Measurements from ENCODE around the gene TELO2.

Gene TELO2

DNA sequence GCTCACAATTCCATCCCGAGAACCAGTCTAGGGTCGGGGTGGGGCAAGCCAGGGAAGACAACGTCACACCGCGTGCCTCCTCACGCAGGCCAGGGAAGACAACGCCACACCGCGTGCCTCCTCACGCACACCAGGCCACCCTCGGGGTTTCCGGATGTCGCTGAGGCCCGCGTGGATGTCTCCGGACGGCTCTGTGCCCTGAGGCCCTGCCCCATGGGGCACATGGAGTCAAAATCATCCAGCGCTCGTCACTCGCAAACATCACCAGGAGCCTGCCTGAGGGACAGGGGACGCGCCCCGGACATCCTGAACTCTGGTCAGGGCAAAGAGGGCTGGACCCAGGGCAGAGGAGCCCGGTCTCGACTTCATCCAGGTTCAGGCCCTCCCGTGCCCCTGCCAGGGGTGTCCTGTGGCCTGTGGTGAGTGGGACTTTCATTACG, 44.0 kb downstream of the TELO2 start:
- DNase-seq (ENCODE audit: low read depth): no peak

DNA sequence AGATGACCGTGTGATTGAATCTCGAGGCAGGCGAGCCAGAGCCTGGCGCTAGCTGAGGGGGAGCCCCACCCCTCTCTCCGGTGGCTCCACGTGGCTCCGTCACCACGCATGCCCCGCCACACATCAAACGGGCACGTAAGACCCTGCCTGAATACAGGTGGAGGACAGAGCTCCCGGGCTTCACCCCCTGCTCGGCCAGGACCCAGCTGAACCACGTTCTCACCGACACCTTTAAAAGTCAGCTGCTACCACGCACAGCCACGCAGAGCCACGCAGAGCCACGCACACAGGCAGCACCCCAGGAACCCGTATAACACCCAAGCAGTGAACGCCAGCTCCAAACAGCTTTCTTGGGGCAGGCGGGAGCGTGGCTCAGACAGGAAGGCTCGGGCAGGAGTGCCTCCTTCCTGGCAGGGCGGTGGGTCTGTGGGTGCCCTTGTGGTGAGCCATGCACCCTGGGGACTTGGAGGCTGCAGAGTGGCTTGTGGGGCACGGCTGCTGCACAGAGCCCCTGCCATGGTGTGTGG, 44.7 kb downstream of the TELO2 start:
- DNase-seq (ENCODE audit: low read depth): no peak

DNA sequence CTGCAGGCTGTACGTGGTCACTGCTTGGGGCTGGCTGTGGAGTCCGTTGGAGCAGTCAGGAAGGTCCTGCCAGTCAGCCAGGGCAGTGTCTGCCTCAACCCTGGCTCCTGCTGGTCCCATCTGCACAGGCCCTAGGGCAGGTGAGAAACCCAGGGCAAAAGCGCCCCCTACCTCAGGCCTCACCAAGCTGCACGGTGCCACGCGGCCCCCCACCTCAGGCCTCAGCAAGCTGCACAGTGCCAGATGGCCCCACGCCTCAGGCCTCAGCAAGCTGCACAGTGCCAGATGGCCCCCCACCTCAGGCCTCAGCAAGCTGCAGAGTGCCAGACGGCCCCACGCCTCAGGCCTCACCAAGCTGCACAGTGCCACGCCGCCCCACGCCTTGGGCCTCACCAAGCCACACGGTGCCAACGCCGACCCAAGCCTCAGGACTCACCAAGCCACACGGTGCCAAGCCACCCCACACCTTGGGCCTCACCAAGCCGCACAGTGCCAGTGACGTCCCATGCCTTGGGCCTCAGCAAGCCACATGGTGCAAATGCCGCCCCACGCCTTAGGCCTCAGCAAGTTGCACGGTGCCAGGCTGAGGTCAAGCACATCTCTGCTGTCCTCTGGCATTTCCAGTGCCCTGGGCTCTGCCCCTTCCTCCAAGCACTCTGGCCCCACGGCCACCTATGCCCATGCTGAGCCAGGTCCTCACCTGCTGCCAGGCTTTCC, 45.8 kb downstream of the TELO2 start:
- no peak for DNase-seq (ENCODE audit: low read depth)

DNA sequence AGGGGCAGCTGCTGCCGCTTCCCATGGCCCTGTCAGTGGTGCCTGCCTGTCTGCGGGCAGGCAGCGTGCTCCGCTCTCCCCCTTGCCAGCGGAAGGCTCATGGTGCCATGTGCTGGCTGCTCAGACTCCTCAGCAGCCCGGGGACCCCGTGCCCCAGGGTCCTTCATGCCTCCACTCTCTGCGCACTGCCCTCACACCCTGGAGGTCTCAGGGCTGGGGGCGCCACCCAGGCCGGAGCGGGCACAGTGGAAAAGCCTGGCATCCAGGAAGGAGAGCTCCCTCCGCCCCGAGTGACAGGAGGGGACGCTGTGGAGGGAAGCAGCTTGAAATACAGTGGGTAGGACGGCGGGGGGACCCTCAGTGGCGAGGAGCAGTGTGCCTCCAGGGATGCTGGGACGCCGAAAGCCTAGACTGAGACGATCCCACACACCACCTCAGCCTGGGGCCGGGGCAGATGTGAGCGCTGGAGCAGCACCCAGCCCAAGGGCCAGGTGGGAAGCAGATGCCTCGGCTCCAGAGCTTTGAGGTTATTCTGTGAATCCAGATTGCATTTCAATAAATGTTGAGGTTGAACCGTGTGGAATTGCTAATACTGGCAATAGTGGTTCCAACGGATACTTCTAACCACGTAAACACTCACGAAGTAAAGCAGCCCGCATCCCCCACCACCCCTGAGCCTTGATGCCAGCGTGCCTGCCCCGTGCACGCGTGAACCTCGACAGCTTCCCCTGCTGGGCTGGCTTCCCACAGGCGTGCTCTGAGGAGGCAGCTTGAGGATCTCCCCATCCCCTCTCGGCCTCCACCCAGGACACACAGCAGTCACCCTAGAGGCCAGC, 46.8 kb downstream of the TELO2 start:
- DNase-seq (ENCODE audit: low read depth): no peak

DNA sequence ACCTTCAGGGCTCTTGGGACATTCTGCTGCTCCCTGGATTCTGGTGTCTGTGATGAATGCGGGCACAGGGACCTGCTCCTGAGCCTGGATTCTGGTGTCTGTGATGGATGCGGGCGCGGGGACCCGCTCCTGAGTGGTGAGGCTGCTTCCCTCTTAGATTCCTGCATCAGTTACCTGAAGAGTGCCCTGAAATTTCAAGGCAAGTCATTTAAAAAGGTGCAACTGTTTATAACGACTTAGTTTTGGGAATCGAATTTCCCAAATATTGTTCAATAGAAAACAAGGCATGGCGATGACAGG, 47.3 kb downstream of the TELO2 start:
- DNase-seq (ENCODE audit: low read depth): no peak

DNA sequence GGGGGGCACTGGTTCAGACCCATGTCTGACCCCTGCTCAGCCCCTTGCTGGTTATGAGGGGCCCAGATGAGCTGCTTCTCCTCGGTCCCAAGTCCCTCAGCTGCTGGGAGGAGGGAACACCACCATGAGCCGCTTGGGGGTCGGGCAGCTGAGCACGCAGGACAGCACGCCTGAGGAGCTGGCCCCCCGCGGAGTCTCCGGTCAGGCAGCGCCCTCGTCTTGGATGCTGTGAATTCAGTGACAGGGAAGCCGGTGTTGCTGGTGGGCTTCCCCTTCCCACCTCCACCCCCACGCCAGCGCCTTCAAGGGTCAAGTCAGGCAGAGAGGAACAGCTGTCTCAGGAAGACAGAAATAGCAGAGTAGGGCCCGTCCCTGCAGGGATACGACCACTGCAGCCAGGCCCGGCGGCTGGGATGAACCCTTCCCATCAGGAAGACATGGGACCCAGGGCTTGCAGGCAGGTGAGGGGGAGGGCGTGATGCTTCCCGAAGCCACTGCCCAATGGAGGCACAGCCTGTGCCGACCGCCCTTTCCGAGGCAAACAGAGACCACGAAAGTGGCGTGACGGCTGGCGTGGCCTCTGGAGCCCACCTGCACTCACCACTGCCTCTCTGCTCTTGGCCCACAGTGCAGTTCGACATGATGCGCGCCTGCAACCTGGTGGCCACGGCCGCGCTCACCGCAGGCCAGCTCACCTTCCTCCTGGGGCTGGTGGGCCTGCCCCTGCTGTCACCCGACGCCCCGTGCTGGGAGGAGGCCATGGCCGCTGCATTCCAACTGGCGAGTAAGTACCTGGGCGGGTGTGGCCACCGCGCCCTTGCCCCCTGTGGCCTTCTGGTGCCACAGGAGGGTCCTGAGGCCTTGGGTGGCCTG, 48.4 kb downstream of the TELO2 start:
- DNase-seq (ENCODE audit: low read depth): no peak

DNA sequence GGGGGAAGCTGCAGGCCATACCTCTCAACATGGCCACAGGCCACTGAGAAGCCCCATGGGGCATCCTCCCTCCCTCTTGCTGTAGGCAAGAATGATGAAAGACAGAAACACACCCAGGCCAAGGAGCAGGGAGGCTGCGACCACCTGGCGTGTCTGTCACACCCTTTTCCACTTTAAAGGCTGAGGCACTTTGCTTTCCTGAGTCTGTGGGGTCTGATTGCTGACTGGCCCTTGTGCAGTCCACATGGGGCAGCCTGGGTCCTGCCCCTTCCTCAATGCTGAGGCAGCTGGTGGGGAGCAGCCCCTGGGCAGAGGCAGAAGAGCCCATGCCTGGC, 49.0 kb downstream of the TELO2 start:
- DNase-seq (ENCODE audit: low read depth): no peak

DNA sequence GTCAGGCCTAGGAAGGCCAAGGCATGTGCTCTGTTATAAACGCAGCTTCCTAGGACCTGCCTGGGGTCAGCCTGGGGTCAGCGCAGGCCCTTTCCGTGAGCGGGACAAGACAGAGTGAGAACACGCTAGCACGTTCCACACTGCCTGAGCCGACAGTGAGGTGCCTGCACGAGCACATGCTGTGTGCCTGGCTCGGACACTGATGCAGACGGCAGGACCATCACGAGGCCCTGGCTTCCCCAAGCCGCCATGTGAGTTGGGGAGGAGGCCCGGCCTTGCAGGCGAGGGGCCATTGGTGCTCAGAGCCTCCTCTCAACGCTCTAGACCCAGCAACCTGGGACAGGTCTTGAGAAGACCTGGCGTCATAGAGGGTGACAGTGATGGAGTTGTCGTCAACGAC, 49.4 kb downstream of the TELO2 start:
- DNase-seq (ENCODE audit: low read depth): no peak

DNA sequence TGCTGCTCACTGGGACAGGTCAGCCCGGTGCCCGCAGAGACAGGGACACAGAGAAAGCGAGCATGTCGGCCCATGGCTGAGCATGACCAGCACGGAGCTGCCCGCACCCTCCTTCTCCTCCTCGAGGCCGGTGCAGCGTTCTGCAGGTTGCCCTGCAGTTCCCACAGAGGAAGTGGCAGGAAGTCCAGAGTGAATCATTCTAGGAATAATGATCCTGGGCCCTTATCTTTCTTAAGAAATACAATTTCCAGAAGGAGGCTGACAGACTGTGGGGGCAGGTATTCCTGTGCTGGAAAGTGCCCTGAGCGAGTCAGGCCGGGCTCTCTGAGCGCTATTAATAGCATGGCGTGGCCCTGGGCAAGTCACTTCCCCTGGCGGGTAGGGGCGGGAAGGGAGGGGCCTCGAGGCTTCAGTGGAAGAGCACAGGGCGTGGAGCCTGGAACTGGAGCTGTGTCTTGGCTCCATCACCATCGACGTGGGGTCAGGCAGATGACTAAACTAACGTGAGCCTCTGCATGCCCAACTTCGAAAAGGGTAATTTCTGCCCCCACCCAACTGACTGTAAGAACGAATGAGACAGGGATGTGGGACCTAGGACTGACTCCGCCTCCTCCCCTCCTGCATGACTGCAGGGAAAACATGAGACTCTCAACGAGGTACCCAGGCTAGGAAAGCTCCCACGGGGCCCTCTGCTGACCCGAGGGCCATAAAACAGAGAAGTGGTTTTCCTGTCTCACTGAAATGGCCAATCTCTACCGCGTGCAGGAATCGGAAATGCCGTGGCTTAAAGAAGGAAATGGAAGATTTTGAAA, 50.1 kb downstream of the TELO2 start:
- DNase-seq (ENCODE audit: low read depth): peak; percentile 61

DNA sequence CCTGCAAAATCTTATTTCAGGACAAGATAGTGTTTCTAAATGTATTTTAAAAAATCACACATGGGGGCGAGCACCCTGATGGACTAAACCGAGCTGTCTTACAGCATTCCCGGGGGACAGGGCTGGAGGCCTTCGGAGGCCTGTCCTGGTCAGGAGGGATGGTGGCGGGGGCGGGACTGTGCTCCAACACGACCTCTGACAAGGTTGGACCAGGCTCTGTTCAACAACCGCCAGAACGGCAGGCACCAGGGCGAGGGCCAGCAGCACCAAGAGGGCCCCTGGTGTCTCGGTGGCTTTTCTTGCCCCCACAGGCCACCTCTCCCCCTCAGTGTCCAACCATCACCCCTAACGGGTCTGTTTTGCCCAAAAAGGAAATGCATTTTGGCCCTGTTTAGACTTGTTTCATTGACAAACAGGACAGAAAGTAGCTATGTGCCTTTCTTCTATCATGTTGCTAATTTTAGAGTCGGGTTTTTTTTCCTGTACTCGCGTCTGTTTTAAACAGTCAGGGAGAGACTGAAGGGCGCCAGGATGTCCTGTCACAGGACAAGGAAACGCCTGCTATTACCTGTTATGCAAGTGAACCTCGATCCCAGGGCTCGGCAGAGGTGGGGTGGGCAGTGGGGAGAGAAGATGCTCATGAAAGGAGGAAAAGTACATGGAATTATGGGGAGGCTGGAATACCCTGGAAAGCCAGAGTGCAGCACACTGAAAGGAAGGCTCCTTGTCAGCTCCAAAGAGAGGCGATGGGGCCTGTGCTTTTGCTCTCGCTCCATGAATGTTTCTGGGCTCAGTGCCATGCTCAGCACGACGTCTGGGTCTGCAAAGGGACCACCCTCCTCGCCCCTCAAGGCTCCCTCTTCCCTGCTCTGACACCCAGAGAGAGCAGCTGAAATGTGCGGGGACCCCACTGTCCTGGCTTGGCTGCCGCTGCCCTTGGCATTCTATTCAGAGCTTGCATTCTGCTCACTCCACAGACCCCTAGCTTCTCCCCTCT, 52.2 kb downstream of the TELO2 start:
- DNase-seq (ENCODE audit: low read depth): no peak

DNA sequence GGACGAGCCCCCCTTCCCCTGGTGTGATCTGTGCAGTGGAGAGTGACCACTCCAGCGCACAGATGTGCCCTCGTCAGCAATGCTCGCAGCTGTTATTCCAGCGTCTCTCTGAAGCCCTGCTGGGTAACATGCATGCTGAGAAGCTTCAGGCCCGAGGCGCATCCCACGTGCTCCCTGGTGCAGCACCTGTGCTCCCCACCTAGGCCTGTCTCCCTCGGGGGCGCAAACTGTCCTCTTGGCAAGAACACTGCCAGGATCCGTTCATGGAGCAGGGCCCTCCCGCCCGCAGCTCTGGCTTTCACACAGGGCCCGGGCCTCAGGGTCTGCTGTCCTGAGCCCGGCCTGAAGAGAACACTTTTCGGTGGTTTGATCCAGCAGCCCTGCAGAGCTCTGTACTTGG, 53.3 kb downstream of the TELO2 start:
- no peak for DNase-seq (ENCODE audit: low read depth)

DNA sequence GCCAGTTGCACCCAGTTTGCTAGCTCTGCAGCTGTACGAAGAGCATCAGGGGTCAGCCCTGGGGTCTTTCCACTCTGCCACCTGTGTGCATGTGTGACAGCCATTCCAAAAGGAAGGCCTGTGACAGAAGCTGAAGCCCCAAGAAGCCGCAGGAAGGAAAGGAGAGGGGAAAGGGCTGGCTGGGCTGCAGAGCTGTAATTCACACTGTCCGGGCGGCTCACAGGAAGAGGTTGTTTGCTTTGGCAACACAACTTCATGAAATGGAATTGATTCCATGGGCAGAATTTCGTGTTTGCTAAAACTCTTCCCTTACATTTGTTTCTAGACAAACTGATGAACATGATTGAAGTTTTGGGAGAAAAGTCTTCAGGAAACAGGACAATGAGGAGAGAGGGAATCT, 55.1 kb downstream of the TELO2 start:
- no peak for DNase-seq (ENCODE audit: low read depth)

DNA sequence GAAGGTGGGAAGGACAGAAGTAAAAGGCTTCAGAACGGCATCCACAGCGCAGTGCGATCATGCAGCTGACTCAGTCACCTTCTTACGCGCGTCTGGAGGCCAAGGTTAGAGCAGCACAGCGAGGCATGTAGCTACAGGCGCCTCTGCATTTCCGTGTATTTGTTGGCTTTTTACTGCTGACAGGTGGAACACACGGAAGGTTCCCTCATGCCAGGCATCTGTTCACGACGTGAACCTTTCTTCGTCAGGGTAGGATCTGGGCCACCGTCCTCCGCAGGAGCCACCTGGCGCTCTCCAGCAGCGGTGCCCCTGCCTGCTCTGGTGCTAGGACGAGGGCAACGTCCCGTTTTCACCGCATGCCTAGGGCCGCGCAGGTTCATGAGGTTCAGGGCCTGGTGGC, 55.6 kb downstream of the TELO2 start:
- no peak for DNase-seq (ENCODE audit: low read depth)

DNA sequence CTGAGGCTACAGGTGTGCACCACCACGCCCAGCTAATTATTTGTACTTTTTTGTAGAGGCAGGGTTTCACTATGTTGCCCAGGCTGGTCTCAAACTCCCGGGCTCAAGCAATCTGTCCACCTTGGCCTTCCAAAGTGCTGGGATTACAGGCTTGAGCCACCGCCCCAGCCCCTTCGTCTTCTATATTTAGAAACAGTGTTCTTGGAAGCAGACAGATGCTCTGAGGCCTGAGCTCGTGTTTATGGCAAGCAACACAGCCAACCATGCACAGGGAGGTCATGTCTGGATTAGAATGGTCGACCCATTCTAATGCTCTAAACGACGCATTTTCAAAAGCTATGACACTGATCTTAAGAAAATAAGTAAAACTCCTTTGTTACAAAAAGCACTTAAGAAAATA, 56.9 kb downstream of the TELO2 start:
- DNase-seq (ENCODE audit: low read depth): no peak

DNA sequence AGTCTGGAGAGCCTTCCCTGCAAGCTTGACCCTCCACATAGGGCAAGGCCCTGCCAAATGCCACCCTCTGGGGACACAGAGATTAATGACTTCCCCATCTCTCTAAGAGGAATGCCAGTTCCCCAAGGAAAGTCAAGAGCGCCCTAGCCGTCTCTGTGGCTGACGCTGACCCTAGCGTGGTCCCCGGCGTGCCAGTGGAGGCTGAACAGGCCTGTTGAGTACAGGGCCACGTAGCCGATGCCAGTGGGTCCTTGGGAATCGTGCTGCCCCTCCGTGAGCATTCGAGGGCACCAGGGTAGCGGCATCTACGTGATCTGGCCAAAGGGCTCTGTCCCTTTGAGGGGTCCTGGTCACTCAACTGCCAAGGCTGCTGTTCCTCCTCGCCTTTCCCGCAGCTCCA, 57.5 kb downstream of the TELO2 start:
- no peak for DNase-seq (ENCODE audit: low read depth)

DNA sequence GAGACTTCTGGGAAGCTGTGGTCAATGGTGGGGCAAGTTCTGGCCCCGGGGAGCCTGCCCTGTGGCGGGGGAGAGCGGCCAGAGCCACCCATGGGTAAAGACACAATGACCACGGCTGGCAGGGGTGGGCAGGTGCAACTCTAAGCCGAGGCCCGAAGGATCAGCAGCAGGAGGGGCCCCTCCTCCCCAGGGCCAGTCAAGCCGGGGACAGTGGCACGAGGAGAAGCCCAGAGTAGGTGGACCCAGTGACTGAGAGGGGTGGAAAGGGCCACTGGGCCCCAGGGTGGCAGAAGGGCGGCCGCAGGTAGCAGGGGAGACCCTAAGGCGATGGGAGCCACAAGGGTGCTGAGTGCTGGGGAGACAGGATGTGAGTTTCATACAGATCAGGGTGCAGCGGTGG, 58.0 kb downstream of the TELO2 start:
- no peak for DNase-seq (ENCODE audit: low read depth)

DNA sequence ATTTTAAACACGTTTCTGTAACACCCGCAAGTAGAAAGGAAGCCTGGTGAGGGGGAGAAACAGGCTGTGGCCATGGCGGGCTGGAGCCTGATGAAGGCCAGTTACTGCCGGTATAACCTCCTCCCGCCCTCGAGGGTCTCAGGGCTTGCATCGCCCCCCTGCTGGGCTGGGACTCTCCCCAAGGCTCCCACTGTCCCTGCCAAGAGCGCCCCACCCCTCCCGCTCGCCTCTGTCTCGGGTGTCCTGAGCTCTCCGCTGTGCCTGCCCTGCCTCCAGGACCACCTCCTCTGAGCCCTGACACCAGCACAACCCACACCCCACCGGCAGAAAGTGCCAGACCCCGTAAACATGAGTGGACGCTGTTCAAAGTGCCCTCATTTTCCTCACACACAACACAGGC, 59.0 kb downstream of the TELO2 start:
- DNase-seq (ENCODE audit: low read depth): no peak

DNA sequence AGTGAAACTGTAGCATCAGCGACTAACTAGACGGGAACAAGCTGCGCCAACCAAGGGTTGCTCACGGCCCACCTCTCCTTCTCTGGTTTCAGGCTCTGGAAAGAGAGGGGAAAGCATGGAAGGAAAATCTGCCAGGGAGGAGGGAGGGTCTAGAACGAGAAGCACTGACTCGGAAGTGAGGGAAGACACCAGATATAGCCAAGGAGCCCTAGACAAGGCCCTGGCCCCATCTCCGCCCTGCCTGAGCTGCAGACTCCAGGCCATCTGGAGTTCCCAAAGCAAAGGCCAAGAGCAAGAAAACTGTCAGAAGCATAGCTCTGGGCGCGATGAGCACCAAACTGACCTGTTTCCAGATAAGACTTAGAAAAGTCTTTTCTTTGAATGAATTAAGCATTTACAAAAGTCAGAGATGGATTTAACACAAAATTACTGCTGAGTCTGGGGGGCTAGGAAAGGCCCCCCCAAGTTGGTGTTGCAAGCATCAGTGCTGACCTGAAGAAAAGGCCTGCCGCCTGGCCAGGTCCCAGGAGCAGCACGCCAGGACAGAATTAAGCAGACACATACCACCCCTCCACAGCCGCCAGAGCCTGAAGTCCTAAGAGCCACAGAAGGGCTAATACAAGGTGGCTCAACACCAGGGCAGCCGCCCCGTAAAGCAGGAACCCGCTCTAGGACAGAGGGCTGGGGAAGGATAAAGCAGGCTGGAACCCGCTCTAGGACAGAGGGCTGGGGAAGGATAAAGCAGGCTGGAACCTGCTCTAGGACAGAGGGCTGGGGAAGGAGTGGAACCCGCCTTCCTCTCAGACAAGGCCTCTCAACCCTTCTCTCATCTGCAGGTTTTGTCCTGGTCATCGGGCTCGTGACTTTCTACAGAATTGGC, 61.0 kb downstream of the TELO2 start:
- DNase-seq (ENCODE audit: low read depth): no peak

DNA sequence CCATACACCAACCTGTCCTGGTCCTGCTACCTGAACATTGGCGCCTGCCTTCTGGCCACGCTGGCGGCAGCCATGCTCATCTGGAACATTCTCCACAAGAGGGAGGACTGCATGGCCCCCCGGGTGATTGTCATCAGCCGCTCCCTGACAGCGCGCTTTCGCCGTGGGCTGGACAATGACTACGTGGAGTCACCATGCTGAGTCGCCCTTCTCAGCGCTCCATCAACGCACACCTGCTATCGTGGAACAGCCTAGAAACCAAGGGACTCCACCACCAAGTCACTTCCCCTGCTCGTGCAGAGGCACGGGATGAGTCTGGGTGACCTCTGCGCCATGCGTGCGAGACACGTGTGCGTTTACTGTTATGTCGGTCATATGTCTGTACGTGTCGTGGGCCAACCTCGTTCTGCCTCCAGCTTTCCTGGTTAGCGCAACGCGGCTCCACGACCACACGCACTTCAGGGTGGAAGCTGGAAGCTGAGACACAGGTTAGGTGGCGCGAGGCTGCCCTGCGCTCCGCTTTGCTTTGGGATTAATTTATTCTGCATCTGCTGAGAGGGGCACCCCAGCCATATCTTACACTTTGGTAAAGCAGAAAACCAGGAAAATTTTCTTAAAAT, 61.8 kb downstream of the TELO2 start:
- no peak for DNase-seq (ENCODE audit: low read depth)

Data from GM04503 (cell line).